Glutamatergic neuron (in vitro differentiated cells): ENCODE results near the gene EVC2. TPM values are rescaled to one million over a fixed set of nuclear protein-coding genes. Genes with fewer than 3 reads are reported as not detected.

Source experiments
- DNase-seq: peaks from one replicate; pipeline ENCODE4 v3.0.0; 2022
- H3K27ac Mint-ChIP-seq: one replicate; pipeline ENCODE4 v1.8.0; 2020; ENCODE audit warnings: mild to moderate bottlenecking, mixed read lengths, inconsistent platforms; ENCODE audit not compliant: unreplicated experiment
- H3K27me3 Mint-ChIP-seq: one replicate; pipeline ENCODE4 v1.8.0; 2020; ENCODE audit warnings: mild to moderate bottlenecking, moderate library complexity, mixed read lengths, inconsistent platforms; ENCODE audit not compliant: unreplicated experiment
- H3K36me3 Mint-ChIP-seq: one replicate; pipeline ENCODE4 v1.8.0; 2020; ENCODE audit warnings: mild to moderate bottlenecking, mixed read lengths, inconsistent platforms; ENCODE audit not compliant: unreplicated experiment
- H3K4me1 Mint-ChIP-seq: one replicate; pipeline ENCODE4 v1.8.0; 2020; ENCODE audit warnings: mild to moderate bottlenecking, low read depth, mixed read lengths, inconsistent platforms; ENCODE audit not compliant: unreplicated experiment
- H3K4me3 Mint-ChIP-seq: one replicate; pipeline ENCODE4 v1.8.0; 2020; ENCODE audit warnings: mild to moderate bottlenecking, mixed read lengths, inconsistent platforms; ENCODE audit not compliant: unreplicated experiment
- H3K9me3 Mint-ChIP-seq: one replicate; pipeline ENCODE4 v1.8.0; 2020; ENCODE audit warnings: mild to moderate bottlenecking, moderate library complexity, mixed read lengths, inconsistent platforms; ENCODE audit not compliant: unreplicated experiment
- CTCF ChIP-seq: fragments of 200-600 bp; sonication (generic); IDR thresholded peaks from one replicate; pipeline ENCODE4 v1.5.0; 2021; ENCODE audit not compliant: partially characterized antibody, unreplicated experiment
- total RNA-seq: library from RNA; stranded (reverse); fragmentation: NEBNext Ultra II Directional; extraction: Animal tissue kit (Norgen Biotek cat#: 25700); gene quantifications from one replicate; pipeline ENCODE4 v1.2.1, GENCODE V29; 2021; ENCODE audit not compliant: unreplicated experiment

The EVC2 gene
- total RNA-seq, 1 donor from 2014 or later: 2.3 TPM

- Mint-ChIP-seq H3K4me1 (peaks cover 19% of the 10 kb centered on the region), H3K9me3 (no peaks in the 10 kb centered on the region), H3K27me3 (peaks cover 3% of the 10 kb centered on the region), H3K4me3 (no peak overlapping the region), H3K27ac (peak overlapping the region; percentile 48), H3K36me3 (peaks cover 2% of the 10 kb centered on the region)
- TF ChIP-seq CTCF: no peak
- no peak for DNase-seq
These were observed 180.3 kb downstream of the EVC2 start for GRCh38 chr4:5528031-5528436.

- Mint-ChIP-seq H3K36me3 (no peaks in the 10 kb centered on the region), H3K27ac (no peak overlapping the region), H3K9me3 (no peaks in the 10 kb centered on the region), H3K4me3 (no peak overlapping the region), H3K4me1 (peaks cover 19% of the 10 kb centered on the region), H3K27me3 (peaks cover 2% of the 10 kb centered on the region)
- no peak for DNase-seq
- no peak for TF ChIP-seq CTCF
These were observed 181.1 kb downstream of the EVC2 start for GRCh38 chr4:5527211-5527610.

GRCh38 chr4:5526080-5526846, 182.1 kb downstream of the EVC2 start:
- DNase-seq: no peak
- Mint-ChIP-seq H3K27ac (no peak overlapping the region), H3K27me3 (peaks cover 2% of the 10 kb centered on the region), H3K9me3 (peaks cover 2% of the 10 kb centered on the region), H3K4me1 (peaks cover 19% of the 10 kb centered on the region), H3K36me3 (no peaks in the 10 kb centered on the region), H3K4me3 (no peak overlapping the region)
- TF ChIP-seq CTCF: no peak

GRCh38 chr4:5524446-5525299, 183.7 kb downstream of the EVC2 start:
- peaks cover 4% of the 10 kb centered on the region for H3K9me3 Mint-ChIP-seq
- no peak overlapping the region for H3K4me3 Mint-ChIP-seq
- peaks cover 19% of the 10 kb centered on the region for H3K4me1 Mint-ChIP-seq
- DNase-seq: peak; percentile 37
- TF ChIP-seq CTCF: no peak
- H3K27ac Mint-ChIP-seq: peak overlapping the region; percentile 24
- peaks cover 2% of the 10 kb centered on the region for H3K27me3 Mint-ChIP-seq
- no peaks in the 10 kb centered on the region for H3K36me3 Mint-ChIP-seq

- no peaks in the 10 kb centered on the region for H3K4me1 Mint-ChIP-seq
- peaks cover 7% of the 10 kb centered on the region for H3K36me3 Mint-ChIP-seq
- no peaks in the 10 kb centered on the region for H3K27me3 Mint-ChIP-seq
- no peak for TF ChIP-seq CTCF
- peaks cover 7% of the 10 kb centered on the region for H3K9me3 Mint-ChIP-seq
- no peak overlapping the region for H3K27ac Mint-ChIP-seq
- no peak overlapping the region for H3K4me3 Mint-ChIP-seq
- no peak for DNase-seq
These were observed 191.0 kb downstream of the EVC2 start for GRCh38 chr4:5517372-5517771.
